Esophagus muscularis mucosa (tissue), 4 donors: ENCODE measurements around the gene NCOR2. TPM values are rescaled to one million over a fixed set of nuclear protein-coding genes. Genes with fewer than 3 reads are reported as not detected.

ENCODE experiments used
- DNase-seq: peaks from one replicate; pipeline ENCODE4 v3.0.0-alpha.2; 2017; ENCODE audit errors: extremely low spot score
- H3K27ac ChIP-seq, 4 donors: fragments of 200-600 bp; sonication (generic); replicated peaks in 1 of 4; 1 replicate in 3 of 4; 2 replicates in 1 of 4; pipeline ENCODE4 v1.5.1; 2016 to 2019; ENCODE audit warnings: mild to moderate bottlenecking in 1 of 4
- H3K27me3 ChIP-seq, 4 donors: fragments of 200-600 bp; sonication (generic); one replicate each; pipeline versions ENCODE4 v1.5.1 to v1.6.0; 2016 to 2019
- H3K36me3 ChIP-seq, 4 donors: fragments of 200-600 bp; sonication (generic); one replicate each; pipeline ENCODE4 v1.5.1; 2016 to 2019
- H3K4me1 ChIP-seq, 4 donors: fragments of 200-600 bp; sonication (generic); one replicate each; pipeline ENCODE4 v1.5.1; 2016 to 2019
- H3K4me3 ChIP-seq, 4 donors: fragments of 200-600 bp; sonication (generic); 1 replicate in 2 of 4; 2 replicates in 2 of 4; pipeline ENCODE4 v1.5.1; 2016 to 2019; ENCODE audit warnings: mild to moderate bottlenecking in 4 of 4, moderate library complexity in 1 of 4
- H3K9me3 ChIP-seq, 4 donors: fragments of 200-600 bp; sonication (generic); 1 replicate in 3 of 4; 2 replicates in 1 of 4; pipeline ENCODE4 v1.5.1; 2016 to 2019
- EP300 ChIP-seq: sonication (generic); formaldehyde crosslinking; IDR thresholded peaks from one replicate; pipeline ENCODE4 v1.6.1; 2017; ENCODE audit warnings: antibody characterized with exemption
- POLR2A ChIP-seq: fragments of 450-650 bp; IDR thresholded peaks from one replicate; pipeline ENCODE4 v1.6.1; 2017; ENCODE audit warnings: antibody characterized with exemption, moderate library complexity, mild to moderate bottlenecking, low read depth
- POLR2AphosphoS5 ChIP-seq, 2 donors: sonication (generic); formaldehyde crosslinking; IDR thresholded peaks; one replicate each; pipeline ENCODE4 v1.6.1; 2017; ENCODE audit warnings: antibody characterized with exemption in 2 of 2
- WGBS: methylation state at CpG from one replicate; pipeline ENCODE4 v1.1.5; 2018; 5-methylcytosine and 5-hydroxymethylcytosine counted together
- intact Hi-C: fragments of 100-400 bp; cut with DNase I; formaldehyde crosslinking; loops from one replicate; pipeline ENCODE4 v1.15.1; 2023
- total RNA-seq, 4 donors: library from RNA; depleted of rRNA; stranded (reverse); fragments of >200 nt; gene quantifications; one replicate each; pipeline versions ENCODE4 v1.1.0 to v1.2.1, GENCODE V29; 2016
- TF ChIP-seq, protein P1 (sequence below), 3 experiments: fragments of 200-600 bp in 2 of 3; fragments of 450-650 bp in 1 of 3; sonication (generic) in 2 of 3; IDR thresholded peaks; one replicate each; pipeline ENCODE4 v1.5.1; 2017 to 2019; ENCODE audit warnings: antibody characterized with exemption in 3 of 3, mild to moderate bottlenecking in 2 of 3, moderate library complexity in 1 of 3

NCOR2 gene
- total RNA-seq, 4 donors from 2014 or later: 107 to 188 (median 131) TPM

DNA sequence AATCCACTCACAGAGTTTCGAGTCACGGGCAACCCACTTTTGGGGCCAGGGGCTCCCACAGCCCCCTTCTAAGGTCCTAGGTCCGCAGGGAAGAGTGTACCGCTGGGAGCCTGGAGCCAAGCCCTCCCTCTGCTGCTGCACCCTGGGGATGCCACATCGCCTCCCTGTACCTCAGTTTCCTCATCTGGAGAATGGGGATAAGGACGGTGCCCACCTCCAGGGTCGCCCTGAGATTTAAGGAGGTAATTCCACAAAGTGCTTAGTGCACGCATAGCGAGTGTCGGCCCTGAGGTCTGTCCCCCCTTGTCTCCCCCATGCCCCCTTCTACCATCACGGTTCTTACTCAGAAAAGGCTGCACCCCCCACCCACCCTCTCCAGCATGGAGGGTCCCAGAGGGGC lies 35.5 kb downstream of the NCOR2 start:
- intact Hi-C loops: no loop called here
- Histone ChIP-seq H3K36me3 (peaks cover 0 to 13% (median 7%) of the 10 kb centered on the region in 4 donors), H3K4me3 (no peak overlapping the region), H3K27ac (peak overlapping the region in 3 of 4 donors; percentile 51 to 57 (median 53)), H3K4me1 (peaks cover 27 to 80% (median 56%) of the 10 kb centered on the region in 4 donors), H3K9me3 (no peaks in the 10 kb centered on the region), H3K27me3 (no peaks in the 10 kb centered on the region)
- 78% methylated on average over 9 of the region's 11 CpGs for WGBS
- DNase-seq: no peak
- TF ChIP-seq POLR2A: no peak
- no peak for TF ChIP-seq POLR2AphosphoS5 (IDR thresholded peaks at IDR 0.05)
- TF ChIP-seq, protein P1, sequence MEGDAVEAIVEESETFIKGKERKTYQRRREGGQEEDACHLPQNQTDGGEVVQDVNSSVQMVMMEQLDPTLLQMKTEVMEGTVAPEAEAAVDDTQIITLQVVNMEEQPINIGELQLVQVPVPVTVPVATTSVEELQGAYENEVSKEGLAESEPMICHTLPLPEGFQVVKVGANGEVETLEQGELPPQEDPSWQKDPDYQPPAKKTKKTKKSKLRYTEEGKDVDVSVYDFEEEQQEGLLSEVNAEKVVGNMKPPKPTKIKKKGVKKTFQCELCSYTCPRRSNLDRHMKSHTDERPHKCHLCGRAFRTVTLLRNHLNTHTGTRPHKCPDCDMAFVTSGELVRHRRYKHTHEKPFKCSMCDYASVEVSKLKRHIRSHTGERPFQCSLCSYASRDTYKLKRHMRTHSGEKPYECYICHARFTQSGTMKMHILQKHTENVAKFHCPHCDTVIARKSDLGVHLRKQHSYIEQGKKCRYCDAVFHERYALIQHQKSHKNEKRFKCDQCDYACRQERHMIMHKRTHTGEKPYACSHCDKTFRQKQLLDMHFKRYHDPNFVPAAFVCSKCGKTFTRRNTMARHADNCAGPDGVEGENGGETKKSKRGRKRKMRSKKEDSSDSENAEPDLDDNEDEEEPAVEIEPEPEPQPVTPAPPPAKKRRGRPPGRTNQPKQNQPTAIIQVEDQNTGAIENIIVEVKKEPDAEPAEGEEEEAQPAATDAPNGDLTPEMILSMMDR (IDR thresholded peaks at IDR 0.05): no peak
- TF ChIP-seq EP300: no peak

DNA sequence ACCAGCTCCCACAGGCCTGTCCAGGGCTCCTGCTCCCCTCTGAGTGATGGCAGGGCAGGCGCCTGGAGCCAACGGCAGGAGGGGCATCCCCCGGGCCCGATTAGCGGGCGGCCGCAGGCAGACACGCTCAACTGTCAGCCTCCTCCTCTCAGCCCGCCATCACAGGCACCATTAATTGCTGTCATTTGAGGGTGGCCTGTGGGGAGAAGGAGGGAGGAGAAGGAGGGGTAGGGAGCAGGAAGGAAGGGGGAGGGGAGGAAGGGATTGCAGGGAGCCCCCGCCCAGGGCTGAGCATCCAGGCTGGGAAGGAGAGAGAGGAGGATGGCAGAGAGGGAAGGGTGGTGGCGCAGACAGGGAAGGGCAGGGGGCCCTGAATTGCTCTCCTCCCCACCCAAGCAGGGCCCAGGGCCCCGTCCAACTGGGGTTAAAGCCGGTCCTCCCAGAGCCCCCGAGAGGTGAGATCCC lies 36.1 kb downstream of the NCOR2 start:
- DNase-seq: no peak

DNA sequence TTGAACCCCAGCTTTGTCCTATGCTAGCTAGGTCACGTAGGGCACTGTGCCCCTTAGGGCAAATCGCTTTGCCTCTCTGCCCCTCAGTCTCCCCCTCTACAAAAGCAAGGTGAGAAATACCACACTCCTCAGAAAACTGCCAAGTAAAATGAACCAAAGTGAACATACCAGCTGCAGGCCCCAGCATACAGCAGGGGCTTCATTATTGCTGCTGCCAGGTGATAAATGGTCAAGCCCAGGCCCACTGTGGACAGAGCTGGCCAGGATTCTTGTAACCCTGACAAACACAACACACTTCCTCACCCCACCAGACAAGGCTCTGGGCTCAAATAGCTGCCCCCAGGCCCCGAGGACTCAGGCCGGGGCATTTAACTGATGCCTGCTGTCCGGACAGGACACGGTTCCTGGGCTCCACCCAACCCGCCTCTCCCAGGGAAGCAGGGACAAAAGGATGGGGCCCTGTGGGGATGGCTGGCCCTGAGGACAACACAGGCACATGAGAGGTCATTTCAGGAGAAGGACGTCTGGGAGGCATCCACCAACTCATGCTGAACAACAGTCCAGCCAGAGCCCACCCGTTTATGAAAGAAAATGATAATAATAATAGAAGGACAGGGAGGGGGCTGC lies 36.7 kb downstream of the NCOR2 start:
- Histone ChIP-seq H3K9me3 (no peaks in the 10 kb centered on the region), H3K4me1 (peaks cover 27 to 81% (median 51%) of the 10 kb centered on the region in 4 donors), H3K27me3 (no peaks in the 10 kb centered on the region), H3K36me3 (peaks cover 0 to 13% (median 7%) of the 10 kb centered on the region in 4 donors), H3K4me3 (no peak overlapping the region), H3K27ac (peak overlapping the region in 3 of 4 donors; percentile 51 to 57 (median 53))
- WGBS: 84% methylated on average over 3 of the region's 9 CpGs
- intact Hi-C loops: no loop called here
- TF ChIP-seq EP300: no peak
- no peak for TF ChIP-seq POLR2A
- no peak for TF ChIP-seq POLR2AphosphoS5 (IDR thresholded peaks at IDR 0.05)
- TF ChIP-seq, protein P1 (IDR thresholded peaks at IDR 0.05): no peak
- no peak for DNase-seq

More for the DNA sequence above, 36.1 kb downstream of the NCOR2 start:
- intact Hi-C loops: no loop called here
- 59% methylated on average over 9 of the region's 14 CpGs for WGBS
- Histone ChIP-seq H3K27ac (peak overlapping the region in 3 of 4 donors; percentile 51 to 57 (median 53)), H3K9me3 (no peaks in the 10 kb centered on the region), H3K4me1 (peaks cover 27 to 81% (median 51%) of the 10 kb centered on the region in 4 donors), H3K4me3 (no peak overlapping the region), H3K27me3 (no peaks in the 10 kb centered on the region), H3K36me3 (peaks cover 0 to 13% (median 7%) of the 10 kb centered on the region in 4 donors)
- TF ChIP-seq POLR2A (no peak), EP300 (no peak), POLR2AphosphoS5 (IDR thresholded peaks at IDR 0.05) (no peak)
- TF ChIP-seq, protein P1 (IDR thresholded peaks at IDR 0.05): no peak

DNA sequence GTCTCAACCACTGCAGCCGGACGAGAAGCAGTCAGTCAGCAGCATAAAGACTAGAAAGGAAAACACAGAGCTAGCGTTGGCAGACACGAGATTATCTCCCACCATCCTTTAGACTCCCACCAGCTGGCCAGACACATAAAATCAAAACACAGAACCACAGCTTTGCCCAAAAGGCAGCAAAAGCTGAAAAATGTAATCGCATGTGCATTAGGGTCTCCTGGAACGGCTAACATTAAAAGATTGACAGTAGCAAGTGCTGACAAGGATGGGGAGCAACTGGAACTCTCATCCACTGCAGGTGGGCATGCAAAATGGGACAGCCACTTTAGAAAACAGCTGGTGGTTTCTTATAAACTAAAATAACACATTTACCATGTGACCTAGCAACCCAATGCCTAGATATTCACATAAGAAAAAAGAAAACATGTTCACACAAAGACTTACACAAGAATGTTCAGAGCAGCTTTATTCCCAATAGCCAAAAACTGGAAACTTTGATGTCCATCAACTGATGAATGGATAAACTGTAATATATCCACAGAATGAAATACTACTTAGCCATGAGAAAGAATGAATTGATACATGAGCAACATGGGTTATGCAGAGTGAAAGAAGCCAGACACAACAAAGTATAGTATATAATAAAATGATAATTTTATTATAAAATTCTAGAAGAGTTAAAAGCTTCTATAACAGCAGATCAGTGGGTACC lies 37.7 kb downstream of the NCOR2 start:
- no peaks in the 10 kb centered on the region for H3K9me3 ChIP-seq
- DNase-seq: no peak
- TF ChIP-seq EP300 (no peak), POLR2A (no peak), POLR2AphosphoS5 (IDR thresholded peaks at IDR 0.05) (no peak)
- TF ChIP-seq, protein P1 (IDR thresholded peaks at IDR 0.05): no peak
- peaks cover 27 to 81% (median 59%) of the 10 kb centered on the region in 4 donors for H3K4me1 ChIP-seq
- no peak overlapping the region for H3K27ac ChIP-seq
- H3K27me3 ChIP-seq: no peaks in the 10 kb centered on the region
- H3K4me3 ChIP-seq: no peak overlapping the region
- WGBS: 91% methylated on average over 6 of the region's 6 CpGs
- intact Hi-C loops: no loop called here
- H3K36me3 ChIP-seq: peaks cover 0 to 12% (median 6%) of the 10 kb centered on the region in 4 donors
